AG09309 (cell line): ENCODE results near the gene LIMCH1.

ENCODE experiments used
- DNase-seq: peaks from one replicate; pipeline ENCODE4 v3.0.0-alpha.2; 2010; ENCODE audit warnings: low read depth
- H3K4me3 ChIP-seq: 2 replicates; pipeline ENCODE4 v1.5.1; 2011; ENCODE audit warnings: mild to moderate bottlenecking, low read depth, low read length, moderate library complexity; ENCODE audit not compliant: control insufficient read depth
- CTCF ChIP-seq: IDR thresholded peaks from 2 replicates; pipeline ENCODE4 v1.5.1; 2011; ENCODE audit warnings: mild to moderate bottlenecking, low read depth, low read length, inconsistent platforms; ENCODE audit not compliant: insufficient read depth, control insufficient read depth; ENCODE audit errors: missing control alignments

The LIMCH1 gene

DNA sequence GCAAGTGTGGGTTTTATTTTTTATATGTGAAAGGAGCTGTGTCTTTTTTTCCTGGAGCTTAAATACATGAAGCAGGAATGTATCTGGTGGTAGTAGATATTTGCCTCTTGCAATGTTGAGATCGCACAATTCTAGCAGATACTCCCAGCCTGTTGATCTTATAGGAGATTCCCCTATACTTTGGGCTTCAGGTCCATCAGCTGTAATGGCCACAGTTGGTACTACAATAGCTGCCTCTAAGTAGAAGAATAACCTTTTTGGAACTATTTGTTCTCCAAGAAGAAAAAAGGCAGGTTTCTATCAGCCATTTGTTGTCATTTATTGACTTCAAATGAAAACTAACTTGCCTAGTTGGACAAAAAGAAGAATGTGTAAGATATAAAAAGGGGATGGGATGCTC lies 37.7 kb downstream of the LIMCH1 start:
- no peak for TF ChIP-seq CTCF
- no peak for DNase-seq
- H3K4me3 ChIP-seq, result no peak overlapping the region

DNA sequence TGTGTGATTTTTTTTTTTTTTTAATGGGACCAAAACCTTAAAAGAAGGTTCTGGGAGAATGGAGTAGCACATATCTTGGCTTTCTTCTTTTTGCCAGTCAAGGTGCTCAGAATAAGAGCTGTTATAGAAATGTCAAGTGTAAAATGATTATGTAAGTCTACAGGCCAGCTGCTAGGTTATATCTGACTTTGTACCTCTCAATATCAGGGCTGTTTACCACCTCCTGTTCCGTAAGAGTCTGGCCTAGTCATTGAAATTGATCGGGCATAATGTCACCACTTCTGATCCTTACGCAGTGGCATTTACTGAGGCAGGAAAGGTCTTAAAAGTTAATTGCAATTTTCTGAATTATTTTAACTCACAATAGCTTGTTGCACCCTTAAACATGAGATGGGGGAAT lies 41.1 kb downstream of the LIMCH1 start:
- DNase-seq, result no peak

DNA sequence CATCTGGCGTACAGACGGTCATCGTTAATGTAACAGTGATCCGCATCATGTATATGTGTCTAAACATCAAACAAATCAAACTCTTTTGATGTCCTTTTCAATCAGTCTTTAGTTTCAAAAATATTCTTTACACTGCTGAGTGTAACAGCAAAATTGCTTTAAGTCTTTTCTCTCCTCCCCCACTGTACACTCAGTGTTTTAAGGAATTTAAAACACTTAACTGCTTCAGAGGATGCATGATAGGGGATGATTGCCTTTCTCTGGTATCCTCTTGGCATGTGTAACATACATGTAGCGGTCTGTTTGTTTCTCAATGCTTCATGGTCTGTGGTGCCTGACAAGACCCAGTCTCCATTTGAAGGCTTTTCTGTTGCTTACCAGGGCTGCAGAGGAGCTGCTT lies 41.6 kb downstream of the LIMCH1 start:
- H3K4me3 ChIP-seq, result no peak overlapping the region
- TF ChIP-seq CTCF, result no peak
- DNase-seq, result no peak

More for the DNA sequence above, 41.1 kb downstream of the LIMCH1 start:
- TF ChIP-seq CTCF, result no peak
- no peak overlapping the region for H3K4me3 ChIP-seq

DNA sequence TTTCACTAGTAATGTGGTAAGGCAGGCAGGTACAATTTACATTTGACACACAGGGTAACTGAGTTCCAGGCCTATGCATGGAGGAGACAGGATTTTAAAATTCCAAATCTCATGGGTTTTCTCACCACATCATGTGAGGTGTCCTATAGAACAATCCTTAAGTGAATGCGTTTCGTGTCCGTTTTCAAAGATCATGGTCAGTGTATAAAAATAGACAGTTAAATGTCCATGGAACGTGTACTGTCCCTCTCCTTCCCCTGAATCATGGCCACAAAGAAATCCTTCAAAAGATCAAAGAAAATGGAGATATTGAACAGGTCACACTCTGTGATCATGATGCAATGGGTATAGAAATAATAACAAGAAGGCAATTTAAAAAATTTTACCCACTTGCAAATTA lies 42.0 kb downstream of the LIMCH1 start:
- TF ChIP-seq CTCF, result no peak
- no peak overlapping the region for H3K4me3 ChIP-seq
- no peak for DNase-seq

DNA sequence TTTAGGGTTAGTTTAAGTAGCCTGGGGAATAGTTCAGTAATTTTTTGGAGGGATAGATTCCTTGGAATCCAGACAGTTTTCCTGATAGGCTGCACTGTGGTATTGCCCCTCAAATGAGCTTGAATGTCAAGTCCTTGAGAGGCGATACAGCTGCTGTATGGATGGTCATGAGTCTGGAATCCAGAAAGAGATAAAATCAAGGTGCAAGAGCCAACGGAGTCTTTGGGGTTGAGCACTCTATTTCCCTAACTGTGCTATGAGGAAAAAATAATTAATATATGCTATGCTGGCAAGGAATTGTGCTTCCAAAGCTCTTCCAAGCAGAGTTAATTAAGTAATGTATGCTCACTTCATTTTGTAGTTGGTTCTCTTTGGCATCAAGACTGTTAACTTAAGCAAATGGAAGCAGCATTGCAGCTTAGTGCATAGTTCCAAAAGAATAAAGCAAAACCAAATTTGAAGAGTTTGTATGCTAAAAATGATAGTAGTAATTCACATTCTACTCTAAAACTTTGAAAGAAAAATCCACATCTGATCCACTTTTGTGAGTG lies 48.8 kb downstream of the LIMCH1 start:
- DNase-seq, result no peak
- H3K4me3 ChIP-seq, result no peak overlapping the region
- TF ChIP-seq CTCF, result no peak

GRCh38 chr4:41587286-41587685 lies 49.3 kb downstream of the LIMCH1 start:
- DNase-seq, result no peak
- no peak for TF ChIP-seq CTCF
- no peak overlapping the region for H3K4me3 ChIP-seq

GRCh38 chr4:41590591-41590990 lies 52.6 kb downstream of the LIMCH1 start:
- no peak overlapping the region for H3K4me3 ChIP-seq
- TF ChIP-seq CTCF, result no peak
- DNase-seq, result no peak
